MM.1S (cell line): ENCODE results near the gene KCNG4.

Experiments used
- DNase-seq: peaks from one replicate; pipeline ENCODE4 v3.0.0-alpha.2; 2015
- H2AFZ ChIP-seq: fragments of 300-600 bp; sonication (generic); 2 replicates; pipeline ENCODE4 v1.6.0; 2016; ENCODE audit warnings: antibody characterized with exemption, low read length
- H3F3A ChIP-seq: fragments of 300-600 bp; sonication (generic); 2 replicates; pipeline ENCODE4 v1.6.1; 2016; ENCODE audit warnings: mild to moderate bottlenecking, antibody characterized with exemption, low read length, moderate library complexity, mixed read lengths; ENCODE audit not compliant: insufficient read depth
- H3K27ac ChIP-seq: fragments of 300-600 bp; sonication (generic); 2 replicates; pipeline ENCODE4 v1.5.1; 2016; ENCODE audit warnings: mild to moderate bottlenecking, low read length
- H3K27me3 ChIP-seq: fragments of 300-600 bp; sonication (generic); replicated peaks from 2 replicates; pipeline ENCODE4 v1.6.0; 2016; ENCODE audit warnings: low read length; ENCODE audit not compliant: insufficient read depth
- H3K36me3 ChIP-seq: fragments of 300-600 bp; sonication (generic); replicated peaks from 2 replicates; pipeline ENCODE4 v1.6.1; 2016; ENCODE audit warnings: mild to moderate bottlenecking, low read length, mixed read lengths; ENCODE audit not compliant: insufficient read depth
- H3K4me1 ChIP-seq: fragments of 300-600 bp; sonication (generic); 2 replicates; pipeline ENCODE4 v1.6.1; 2016; ENCODE audit warnings: low read length, mixed read lengths
- H3K4me2 ChIP-seq: fragments of 300-600 bp; sonication (generic); 2 replicates; pipeline ENCODE4 v1.6.0; 2016; ENCODE audit warnings: low read depth, low read length
- H3K4me3 ChIP-seq: fragments of 300-600 bp; sonication (generic); 2 replicates; pipeline ENCODE4 v1.5.1; 2016; ENCODE audit warnings: low read length, mixed read lengths
- H3K79me2 ChIP-seq: fragments of 300-600 bp; sonication (generic); 2 replicates; pipeline ENCODE4 v1.6.1; 2016; ENCODE audit warnings: mixed run types, low read length, mixed read lengths
- H3K9ac ChIP-seq: fragments of 300-600 bp; sonication (generic); 2 replicates; pipeline ENCODE4 v1.6.1; 2016; ENCODE audit warnings: low read length, mixed read lengths
- H3K9me2 ChIP-seq: fragments of 300-600 bp; sonication (generic); replicated peaks from 2 replicates; pipeline ENCODE4 v1.6.1; 2016; ENCODE audit warnings: mild to moderate bottlenecking, low read length, mixed read lengths; ENCODE audit not compliant: insufficient read depth
- H3K9me3 ChIP-seq: fragments of 300-600 bp; sonication (generic); replicated peaks from 2 replicates; pipeline ENCODE4 v1.6.1; 2016; ENCODE audit warnings: mild to moderate bottlenecking, low read length, mixed read lengths; ENCODE audit not compliant: insufficient read depth
- H4K20me1 ChIP-seq: fragments of 300-600 bp; sonication (generic); 2 replicates; pipeline ENCODE4 v1.6.1; 2016; ENCODE audit warnings: mild to moderate bottlenecking, low read length, moderate library complexity, mixed read lengths; ENCODE audit not compliant: insufficient read depth
- CTCF ChIP-seq: fragments of 300-600 bp; sonication (generic); IDR thresholded peaks from 2 replicates; pipeline ENCODE4 v1.5.1; 2016; ENCODE audit warnings: antibody characterized with exemption, low read length, mixed read lengths
- EZH2 ChIP-seq: fragments of 300-600 bp; sonication (generic); optimal IDR thresholded peaks from 2 replicates; pipeline ENCODE3; 2017; ENCODE audit warnings: low read depth, mild to moderate bottlenecking, antibody characterized with exemption, low read length, mixed read lengths
- EZH2phosphoT487 ChIP-seq: fragments of 300-600 bp; sonication (generic); IDR thresholded peaks from 2 replicates; pipeline ENCODE4 v1.6.1; 2018; ENCODE audit warnings: antibody characterized with exemption, low read length

KCNG4 gene

DNA sequence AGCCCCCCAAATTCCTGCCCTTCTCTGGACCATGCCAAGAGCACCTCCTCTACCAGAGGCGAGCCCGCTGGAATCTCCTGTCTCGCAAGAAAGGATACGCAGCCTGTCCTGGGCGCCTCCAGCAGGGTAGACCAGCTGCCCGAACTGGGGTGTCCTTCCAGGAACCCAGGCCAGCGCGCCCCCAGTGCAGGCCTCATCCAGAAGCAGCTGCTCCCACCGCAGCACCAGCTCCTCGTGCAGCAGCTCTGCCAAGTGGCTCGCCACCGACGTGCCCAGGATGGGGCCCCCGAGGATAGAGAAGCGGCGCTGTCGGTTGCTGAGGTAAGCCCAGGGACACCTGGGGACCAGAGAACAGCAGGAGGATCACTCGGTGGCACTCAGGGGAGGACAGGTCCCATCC, 57.7 kb downstream of the KCNG4 start:
- Histone ChIP-seq H3F3A (no peaks in the 10 kb centered on the region), H2AFZ (no peak overlapping the region), H3K9me3 (no peaks in the 10 kb centered on the region), H3K36me3 (no peaks in the 10 kb centered on the region), H3K4me2 (no peak overlapping the region), H3K9ac (no peak overlapping the region), H3K4me1 (no peaks in the 10 kb centered on the region), H3K27me3 (no peaks in the 10 kb centered on the region), H3K9me2 (no peaks in the 10 kb centered on the region), H3K27ac (no peak overlapping the region), H4K20me1 (no peaks in the 10 kb centered on the region), H3K79me2 (peaks cover 27% of the 10 kb centered on the region), H3K4me3 (no peak overlapping the region)
- DNase-seq, result no peak
- TF ChIP-seq EZH2, result no peak
- no peak for TF ChIP-seq EZH2phosphoT487
- no peak for TF ChIP-seq CTCF

GRCh38 chr16:84181144-84181915, 58.5 kb downstream of the KCNG4 start:
- Histone ChIP-seq H3K27me3 (no peaks in the 10 kb centered on the region), H3K4me2 (no peak overlapping the region), H3K79me2 (peaks cover 21% of the 10 kb centered on the region), H3K9ac (no peak overlapping the region), H4K20me1 (no peaks in the 10 kb centered on the region), H3K27ac (no peak overlapping the region), H3K9me3 (no peaks in the 10 kb centered on the region), H3F3A (no peaks in the 10 kb centered on the region), H3K36me3 (no peaks in the 10 kb centered on the region), H3K4me3 (no peak overlapping the region), H2AFZ (no peak overlapping the region), H3K9me2 (no peaks in the 10 kb centered on the region), H3K4me1 (peaks cover 7% of the 10 kb centered on the region; the same call in 1 of the 2 replicates)
- TF ChIP-seq EZH2 (no peak), CTCF (no peak)
- DNase-seq, result no peak

- TF ChIP-seq EZH2 (no peak), CTCF (no peak), EZH2phosphoT487 (no peak)
- Histone ChIP-seq H3K9ac (no peak overlapping the region), H3F3A (no peaks in the 10 kb centered on the region), H3K4me2 (no peak overlapping the region), H3K27ac (no peak overlapping the region), H3K79me2 (peaks cover 14% of the 10 kb centered on the region), H3K9me2 (no peaks in the 10 kb centered on the region), H3K4me1 (peaks cover 12% of the 10 kb centered on the region; the same call in 1 of the 2 replicates), H4K20me1 (no peaks in the 10 kb centered on the region), H3K9me3 (no peaks in the 10 kb centered on the region), H3K27me3 (no peaks in the 10 kb centered on the region), H2AFZ (no peak overlapping the region), H3K4me3 (no peak overlapping the region), H3K36me3 (no peaks in the 10 kb centered on the region)
- DNase-seq, result no peak
Measured at GRCh38 chr16:84180519-84181140, 59.2 kb downstream of the KCNG4 start.
